Keratinocyte (primary cell): ENCODE measurements around the gene MSRB1.

Experiments used
- EZH2 ChIP-seq: IDR thresholded peaks from one replicate; pipeline ENCODE4 v1.6.1; 2012; ENCODE audit warnings: inconsistent platforms, mild to moderate bottlenecking, low read length, moderate library complexity
- TF ChIP-seq, protein P1 (sequence below), 3 experiments: IDR thresholded peaks in 1 of 3; conservative IDR thresholded peaks in 1 of 3; optimal IDR thresholded peaks in 1 of 3; 2 replicates in 2 of 3; 3 replicates in 1 of 3; pipeline versions ENCODE3 to v1.5.1; 2011; ENCODE audit warnings: low read length in 3 of 3, mild to moderate bottlenecking in 3 of 3, moderate library complexity in 2 of 3, control low read depth in 1 of 3, inconsistent platforms in 1 of 3; ENCODE audit not compliant: insufficient read depth in 2 of 3; ENCODE audit errors: extremely low read depth in 1 of 3

DNA sequence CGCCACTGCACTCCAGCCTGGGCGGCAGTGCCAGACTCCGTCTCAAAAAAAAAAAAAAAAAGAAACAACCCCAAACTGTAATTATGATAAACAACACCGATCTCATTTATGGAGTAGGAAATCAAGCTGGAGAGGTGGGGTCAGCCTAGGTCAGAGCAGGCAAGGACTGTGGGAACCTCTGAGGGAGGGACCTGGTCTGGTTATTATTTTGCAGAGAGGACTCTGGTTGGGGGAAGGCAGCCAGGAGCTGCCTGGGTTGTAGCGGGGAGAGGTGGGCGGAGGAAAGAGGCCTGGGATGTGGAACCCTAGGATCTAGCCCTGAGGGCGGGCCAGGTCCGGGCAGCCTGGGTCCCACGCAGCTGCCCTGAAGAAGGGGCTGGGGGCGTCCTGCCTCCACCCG, 13.9 kb downstream of the MSRB1 start:
- TF ChIP-seq, protein P1, sequence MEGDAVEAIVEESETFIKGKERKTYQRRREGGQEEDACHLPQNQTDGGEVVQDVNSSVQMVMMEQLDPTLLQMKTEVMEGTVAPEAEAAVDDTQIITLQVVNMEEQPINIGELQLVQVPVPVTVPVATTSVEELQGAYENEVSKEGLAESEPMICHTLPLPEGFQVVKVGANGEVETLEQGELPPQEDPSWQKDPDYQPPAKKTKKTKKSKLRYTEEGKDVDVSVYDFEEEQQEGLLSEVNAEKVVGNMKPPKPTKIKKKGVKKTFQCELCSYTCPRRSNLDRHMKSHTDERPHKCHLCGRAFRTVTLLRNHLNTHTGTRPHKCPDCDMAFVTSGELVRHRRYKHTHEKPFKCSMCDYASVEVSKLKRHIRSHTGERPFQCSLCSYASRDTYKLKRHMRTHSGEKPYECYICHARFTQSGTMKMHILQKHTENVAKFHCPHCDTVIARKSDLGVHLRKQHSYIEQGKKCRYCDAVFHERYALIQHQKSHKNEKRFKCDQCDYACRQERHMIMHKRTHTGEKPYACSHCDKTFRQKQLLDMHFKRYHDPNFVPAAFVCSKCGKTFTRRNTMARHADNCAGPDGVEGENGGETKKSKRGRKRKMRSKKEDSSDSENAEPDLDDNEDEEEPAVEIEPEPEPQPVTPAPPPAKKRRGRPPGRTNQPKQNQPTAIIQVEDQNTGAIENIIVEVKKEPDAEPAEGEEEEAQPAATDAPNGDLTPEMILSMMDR (optimal IDR thresholded peaks at IDR 0.05 in 1 of 3, IDR thresholded peaks at IDR 0.05 in 1 of 3, conservative IDR thresholded peaks at IDR 0.05 in 1 of 3; ENCODE audit: extremely low read depth in 1 of 3, insufficient read depth in 2 of 3, low read length in 3 of 3), result no peak
- no peak for TF ChIP-seq EZH2
